ENCODE measurements around the gene HOXB3.

GRCh38 chr17:48548523-48549280 is 41.3 kb downstream of the HOXB3 start:
- TF ChIP-seq CTCF (conservative IDR thresholded peaks at IDR 0.05 in 1 of 2, IDR thresholded peaks at IDR 0.05 in 1 of 2; ENCODE audit: low read depth in 1 of 2, low read length in 2 of 2) (no peak), EZH2 (IDR thresholded peaks at IDR 0.05; ENCODE audit: low read length, missing control alignments) (no peak)

Measured in fibroblast of lung (primary cell).